Glomerular visceral epithelial cell (primary cell): ENCODE measurements around the gene RTCA.
"Not testable (repeated sequence)": the region's sequence is repeated elsewhere in the genome, so short reads cannot be mapped to it uniquely, and the experiment has no call there.

Experiments
- DNase-seq: peaks from one replicate; pipeline ENCODE4 v3.0.0-alpha.2; 2016; ENCODE audit errors: extremely low spot score

The RTCA gene

GRCh38 chr1:100258427-100258826 is 7.6 kb upstream of the RTCA start:
- not testable (repeated sequence) for DNase-seq

GRCh38 chr1:100261686-100262085 is 4.3 kb upstream of the RTCA start:
- no peak for DNase-seq

DNA sequence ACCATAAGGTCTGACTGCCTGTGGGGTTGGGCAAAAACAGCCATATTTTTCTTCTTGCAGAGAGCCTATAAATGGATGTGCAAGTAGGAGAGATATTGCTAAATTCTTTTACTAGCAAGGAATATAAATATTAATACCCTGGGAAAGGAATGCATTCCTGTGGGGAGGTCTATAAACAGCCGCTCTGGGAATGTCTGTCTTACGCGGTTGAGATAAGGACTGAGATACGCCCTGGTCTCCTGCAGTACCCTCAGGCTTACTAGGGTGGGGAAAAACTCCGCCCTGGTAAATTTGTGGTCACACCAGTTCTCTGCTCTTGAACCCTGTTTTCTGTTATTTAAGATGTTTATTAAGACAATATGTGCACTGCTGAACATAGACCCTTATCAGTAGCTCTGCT is 1.9 kb upstream of the RTCA start:
- not testable (repeated sequence) for DNase-seq

DNA sequence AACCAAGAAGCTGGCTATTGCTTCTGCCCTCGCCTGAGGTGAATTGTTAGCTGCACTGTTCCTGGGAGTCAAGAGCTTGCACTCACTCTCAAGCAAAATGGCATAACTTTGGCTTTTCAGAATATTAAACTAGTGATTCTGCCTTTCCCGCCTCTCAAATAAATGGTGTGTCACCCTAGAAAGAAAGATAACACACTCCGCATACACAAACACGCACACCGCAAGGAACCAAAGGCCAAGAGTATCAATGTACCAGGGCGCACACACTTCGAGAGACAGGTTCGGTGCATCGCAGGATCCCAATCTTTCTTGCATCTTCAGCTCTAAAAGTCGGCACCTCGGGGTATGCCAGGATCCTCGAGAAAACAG is 470 bp upstream of the RTCA start:
- peak; percentile 56 for DNase-seq

GRCh38 chr1:100266741-100267140 is 725 bp downstream of the RTCA start:
- no peak for DNase-seq

- no peak for DNase-seq
Measured at GRCh38 chr1:100267284-100267683, 1.3 kb downstream of the RTCA start.

- DNase-seq, result no peak
Measured at GRCh38 chr1:100268202-100268601, 2.2 kb downstream of the RTCA start.

DNA sequence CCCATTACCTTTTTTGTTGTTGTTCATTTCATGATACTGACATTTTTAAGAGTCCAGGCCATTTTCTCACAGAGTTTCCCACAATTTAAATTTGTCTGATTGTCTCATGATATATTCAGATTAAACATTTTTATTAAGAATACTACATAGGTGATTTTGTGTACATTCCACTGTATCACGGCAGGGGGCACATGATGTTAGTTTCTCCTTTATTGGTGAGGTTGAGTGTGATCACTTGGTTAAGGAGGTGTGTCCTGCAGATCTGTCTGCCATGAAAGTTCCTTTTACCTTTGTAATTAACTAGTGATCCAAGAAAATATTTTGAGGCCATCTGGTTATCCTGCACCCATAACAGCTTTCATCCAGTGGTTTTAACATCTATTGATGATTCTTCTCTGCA is 11.8 kb downstream of the RTCA start:
- DNase-seq, result no peak

GRCh38 chr1:100279358-100279923 is 13.4 kb downstream of the RTCA start:
- DNase-seq, result no peak

DNA sequence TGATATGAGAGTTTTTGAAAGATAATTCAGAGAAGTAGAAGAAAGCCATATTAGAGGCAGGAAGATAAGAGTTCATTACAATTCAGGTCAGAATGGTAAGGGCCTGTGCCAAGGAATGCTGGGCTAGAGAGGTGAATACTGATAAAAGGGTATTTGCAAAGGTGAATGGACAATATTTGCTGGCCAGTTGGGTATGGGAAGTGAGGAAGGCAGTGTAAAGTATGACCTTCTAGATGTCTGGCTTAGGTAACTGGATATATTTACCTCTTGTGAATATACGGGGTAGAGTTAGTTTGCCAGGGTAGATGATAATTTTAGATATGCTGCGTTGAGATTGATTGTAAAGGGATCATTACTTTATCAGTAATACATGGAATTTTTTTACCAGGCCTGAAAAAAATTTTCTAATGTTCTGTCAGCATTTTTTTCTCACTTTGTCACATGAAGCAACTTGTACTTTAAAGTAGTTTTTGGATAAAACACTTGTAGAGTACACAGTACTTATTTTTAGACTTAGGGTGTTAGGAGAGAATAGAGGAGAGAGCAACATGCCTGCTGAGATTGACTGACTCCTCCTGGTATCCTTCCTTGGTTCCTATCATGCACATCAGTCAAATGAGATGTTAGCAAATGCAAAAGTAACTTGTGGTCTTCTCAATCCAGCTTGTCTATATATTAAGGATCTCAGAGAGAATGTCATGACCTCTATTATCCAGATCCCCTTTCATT is 14.1 kb downstream of the RTCA start:
- no peak for DNase-seq

GRCh38 chr1:100284591-100284990 is 18.6 kb downstream of the RTCA start:
- no peak for DNase-seq

DNA sequence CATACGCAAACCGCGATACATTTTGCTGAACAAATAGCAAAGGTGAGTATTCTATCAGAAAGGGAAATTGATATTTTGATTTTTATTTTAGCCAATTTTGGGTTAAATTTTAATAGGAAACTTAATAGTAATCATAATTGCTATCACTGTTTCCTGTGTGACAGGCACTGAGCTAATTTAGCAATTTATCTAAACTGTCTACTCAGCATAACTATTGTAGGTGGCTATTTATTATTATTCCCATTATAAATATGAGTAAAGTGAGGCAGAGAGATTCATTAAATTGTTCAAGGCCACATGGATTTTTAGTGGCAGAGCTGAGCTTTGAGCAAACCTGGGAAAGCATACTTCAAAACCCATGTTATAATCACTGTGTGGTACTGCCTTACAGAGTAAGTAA is 21.1 kb downstream of the RTCA start:
- no peak for DNase-seq

- no peak for DNase-seq
Measured at GRCh38 chr1:100290291-100290690, 24.3 kb downstream of the RTCA start.

- no peak for DNase-seq
Measured at GRCh38 chr1:100292711-100293110, 26.7 kb downstream of the RTCA start.

DNA sequence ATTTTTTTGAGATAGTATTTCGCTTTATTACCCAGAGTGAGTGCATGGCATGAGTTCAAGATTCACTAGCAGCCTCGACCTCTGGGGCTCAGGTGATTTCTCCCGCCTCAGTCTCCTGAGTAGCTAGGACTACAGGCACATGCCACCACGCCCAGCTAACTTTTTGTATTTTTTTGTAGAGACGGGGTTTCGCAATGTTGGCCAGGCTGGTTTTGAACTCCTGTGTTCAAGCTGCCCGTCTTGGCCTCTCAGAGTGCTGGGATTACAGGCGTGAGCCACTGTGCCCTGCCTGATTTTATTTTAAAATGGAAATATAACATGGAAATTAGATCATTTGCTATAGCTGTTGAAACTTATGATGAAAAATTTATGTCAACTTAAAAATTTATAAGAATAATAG is 30.1 kb downstream of the RTCA start:
- no peak for DNase-seq

DNA sequence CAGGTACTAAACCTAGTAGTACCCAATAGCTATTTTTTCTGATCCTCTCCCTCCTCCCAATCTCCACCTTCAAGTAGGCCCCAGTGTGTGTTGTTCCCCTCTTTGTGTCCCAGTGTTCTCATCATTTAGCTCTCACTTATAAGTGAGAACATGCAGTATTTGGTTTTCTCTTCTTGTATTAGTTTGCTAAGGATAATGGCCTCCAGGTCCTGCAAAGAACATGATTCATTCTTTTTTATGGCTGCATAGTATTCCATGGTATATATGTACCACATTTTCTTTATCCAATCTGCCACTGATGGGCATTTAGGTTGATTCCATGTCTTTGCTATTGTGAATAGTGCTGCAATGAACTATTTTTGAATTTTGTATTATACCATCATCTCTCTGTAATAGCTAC is 31.0 kb downstream of the RTCA start:
- DNase-seq, result not testable (repeated sequence)

DNA sequence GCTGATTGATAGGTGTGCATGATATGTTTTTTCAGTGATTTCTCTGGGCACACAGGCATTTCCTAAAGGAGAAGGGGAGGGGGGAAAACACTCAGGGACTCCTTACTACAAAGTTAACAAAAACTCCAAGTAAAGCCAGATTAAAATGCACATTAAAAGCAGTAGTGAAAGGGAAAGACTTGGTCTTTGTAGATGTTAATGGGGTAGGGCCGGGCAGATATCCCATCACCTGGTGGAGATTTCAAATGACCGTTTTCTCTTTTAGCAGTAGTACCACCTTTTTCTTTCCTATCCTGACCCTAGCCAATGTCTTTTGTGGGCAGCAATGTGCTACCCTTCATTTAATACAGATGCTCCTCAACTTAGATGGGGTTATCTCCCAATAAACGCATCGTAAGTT is 32.5 kb downstream of the RTCA start:
- DNase-seq, result no peak

- DNase-seq, result no peak
Measured at GRCh38 chr1:100299521-100300222, 33.7 kb downstream of the RTCA start.

DNA sequence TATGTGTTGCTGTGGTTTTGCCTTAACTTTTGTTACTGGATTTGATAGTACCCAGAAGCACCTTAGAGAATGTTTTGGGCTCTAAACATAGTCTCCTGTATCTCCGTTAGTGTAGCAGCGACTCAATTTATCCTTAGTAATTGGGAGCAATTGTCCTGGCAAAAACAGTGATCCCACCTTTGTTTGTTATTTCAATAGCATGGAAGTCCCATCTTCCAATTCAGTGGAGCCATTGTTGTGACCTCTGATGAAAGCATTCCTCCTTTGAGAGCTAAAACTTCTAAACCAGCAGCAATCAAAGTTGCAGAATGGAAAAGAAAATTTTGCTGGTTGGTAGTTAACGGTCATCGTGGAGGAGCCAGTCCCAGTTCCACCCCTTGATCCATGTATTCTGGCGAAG is 34.7 kb downstream of the RTCA start:
- no peak for DNase-seq

GRCh38 chr1:100302739-100303138 is 36.7 kb downstream of the RTCA start:
- DNase-seq, result no peak

- DNase-seq, result no peak
Measured at GRCh38 chr1:100304227-100304626, 38.2 kb downstream of the RTCA start.

DNA sequence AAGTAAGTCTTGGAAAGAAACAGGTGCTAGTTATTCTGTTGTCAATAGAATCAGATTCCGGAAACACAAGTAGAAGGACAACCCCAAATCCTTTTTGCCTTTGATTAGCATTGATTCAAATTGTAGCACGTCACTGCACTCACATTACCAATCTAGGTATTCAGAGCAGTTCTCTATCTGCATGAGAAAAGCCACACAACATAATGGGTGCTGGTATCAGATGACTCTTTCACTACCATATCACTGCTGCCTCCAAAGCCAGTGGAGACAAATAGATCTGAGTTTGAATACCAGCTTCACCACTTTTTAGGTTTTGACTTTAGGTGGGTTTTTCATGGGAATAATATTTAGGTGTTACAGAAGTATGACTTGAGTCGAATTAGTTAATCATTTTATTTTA is 38.9 kb downstream of the RTCA start:
- DNase-seq, result no peak

- DNase-seq, result no peak
Measured at GRCh38 chr1:100305954-100306353, 39.9 kb downstream of the RTCA start.
